ENCODE measurements around the gene CHTOP.
A peak's percentile ranks its signal among the peaks of the same experiment; 100 is the strongest.

CHTOP gene

DNA sequence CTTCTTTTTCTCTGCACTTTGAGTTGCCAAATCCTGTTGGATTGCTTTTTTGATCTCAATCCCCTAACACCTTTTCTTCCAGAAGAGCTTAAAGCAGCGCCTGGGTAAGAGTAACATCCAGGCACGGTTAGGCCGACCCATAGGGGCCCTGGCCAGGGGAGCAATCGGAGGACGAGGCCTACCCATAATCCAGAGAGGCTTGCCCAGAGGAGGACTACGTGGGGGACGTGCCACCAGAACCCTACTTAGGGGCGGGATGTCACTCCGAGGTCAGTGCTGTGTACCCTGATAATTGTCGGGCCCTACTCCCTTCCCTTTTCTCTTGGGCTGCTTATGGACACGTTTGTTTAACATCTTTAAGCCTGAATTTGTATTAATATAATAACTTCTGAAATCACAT lies 8.3 kb downstream of the CHTOP start:
- peaks cover 25 to 65% (median 34%) of the 10 kb centered on the region in 10 experiments for H3K4me1 ChIP-seq
- no peak overlapping the region for H3K27ac ChIP-seq
- H4K20me1 ChIP-seq = peaks cover 0 to 26% (median 8%) of the 10 kb centered on the region in 11 experiments; a peak in 8 of 22 replicates
- H3K36me3 ChIP-seq = peaks cover 90 to 100% (median 100%) of the 10 kb centered on the region in 11 experiments
- no peak overlapping the region for H3K4me2 ChIP-seq
- no peaks in the 10 kb centered on the region for H3K27me3 ChIP-seq
- H3K9me3 ChIP-seq (replicated peaks in 1 of 11) = no peaks in the 10 kb centered on the region
- peak overlapping the region in 1 of 11 experiments; percentile 4; a peak in 1 of 22 replicates for H3K9ac ChIP-seq
- no peak for TF ChIP-seq Cebpa-rat (IDR thresholded peaks at IDR 0.05)
- H3K4me3 ChIP-seq = no peak overlapping the region

GRCh38 chr1:153643100-153643499 lies 9.2 kb downstream of the CHTOP start:
- no peak overlapping the region for H3K9ac ChIP-seq
- H3K27ac ChIP-seq = no peak overlapping the region
- H3K36me3 ChIP-seq = peaks cover 80 to 97% (median 95%) of the 10 kb centered on the region in 11 experiments
- TF ChIP-seq Cebpa-rat (IDR thresholded peaks at IDR 0.05) = no peak
- no peaks in the 10 kb centered on the region for H3K27me3 ChIP-seq
- no peak overlapping the region for H3K4me3 ChIP-seq
- no peaks in the 10 kb centered on the region for H3K9me3 ChIP-seq (replicated peaks in 1 of 11)
- H4K20me1 ChIP-seq = peaks cover 0 to 26% (median 8%) of the 10 kb centered on the region in 11 experiments; a peak in 8 of 22 replicates
- peak overlapping the region in 3 of 11 experiments; percentile 6 to 86 (median 39); a peak in 3 of 22 replicates for H3K4me2 ChIP-seq
- peaks cover 30 to 71% (median 38%) of the 10 kb centered on the region in 10 experiments for H3K4me1 ChIP-seq

- Histone ChIP-seq H4K20me1 (peaks cover 0 to 26% (median 8%) of the 10 kb centered on the region in 11 experiments; a peak in 8 of 22 replicates), H3K27me3 (no peaks in the 10 kb centered on the region), H3K4me1 (peaks cover 34 to 75% (median 44%) of the 10 kb centered on the region in 10 experiments), H3K36me3 (peaks cover 73 to 90% (median 87%) of the 10 kb centered on the region in 11 experiments), H3K9me3 (replicated peaks in 1 of 11) (no peaks in the 10 kb centered on the region), H3K27ac (no peak overlapping the region), H3K4me3 (no peak overlapping the region), H3K9ac (no peak overlapping the region), H3K4me2 (peak overlapping the region in 3 of 11 experiments; percentile 6 to 86 (median 39); a peak in 3 of 22 replicates)
- no peak for TF ChIP-seq Cebpa-rat (IDR thresholded peaks at IDR 0.05)
Observed at GRCh38 chr1:153643816-153644215, 9.9 kb downstream of the CHTOP start.

DNA sequence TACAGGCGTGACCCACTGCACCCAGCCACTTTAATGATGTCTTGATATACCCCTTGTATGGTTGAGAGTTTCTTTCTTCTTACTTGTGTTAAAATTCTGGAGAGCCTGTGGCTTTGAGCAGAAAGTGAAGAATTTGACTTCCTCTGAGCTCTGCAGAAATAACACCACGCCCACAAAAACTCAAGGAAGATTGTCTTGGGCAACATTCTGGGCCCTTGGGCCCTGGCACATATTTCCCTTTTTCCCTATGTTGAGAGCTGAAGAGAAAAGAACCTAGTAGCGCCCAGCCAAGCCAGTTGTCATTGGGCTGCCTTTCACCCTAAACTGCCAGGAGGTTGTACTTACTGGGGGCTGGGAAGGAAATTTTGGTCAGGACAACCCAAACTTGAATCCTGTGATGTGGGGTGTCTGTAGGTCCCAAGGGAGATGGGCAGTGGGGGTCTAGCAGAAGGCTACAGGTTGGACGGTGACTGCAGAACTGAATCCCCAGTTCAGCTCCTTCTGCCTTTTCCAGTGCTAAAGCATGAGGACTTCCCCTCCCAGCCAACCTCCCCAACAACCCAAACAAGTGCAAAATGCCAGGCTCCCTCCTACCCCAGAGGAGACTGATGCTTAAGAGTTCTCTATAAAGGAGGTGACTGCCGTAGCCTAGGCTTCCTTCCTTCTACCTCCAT lies 12.9 kb downstream of the CHTOP start:
- H3K27ac ChIP-seq = peak overlapping the region; percentile 14 to 70 (median 47); a peak in 16 of 22 replicates
- H3K27me3 ChIP-seq = no peaks in the 10 kb centered on the region
- peaks cover 39 to 66% (median 50%) of the 10 kb centered on the region in 10 experiments for H3K4me1 ChIP-seq
- no peak overlapping the region; a peak in 2 of 22 replicates for H3K9ac ChIP-seq
- peak overlapping the region; percentile 11 to 88 (median 70); a peak in 21 of 22 replicates for H3K4me2 ChIP-seq
- H3K36me3 ChIP-seq = peaks cover 43 to 60% (median 58%) of the 10 kb centered on the region in 11 experiments
- TF ChIP-seq Cebpa-rat (IDR thresholded peaks at IDR 0.05) = no peak
- H3K9me3 ChIP-seq (replicated peaks in 1 of 11) = no peaks in the 10 kb centered on the region
- peak overlapping the region in 1 of 10 experiments; percentile 18; a peak in 1 of 20 replicates for H3K4me3 ChIP-seq
- peaks cover 0 to 16% (median 5%) of the 10 kb centered on the region in 11 experiments; a peak in 6 of 22 replicates for H4K20me1 ChIP-seq

DNA sequence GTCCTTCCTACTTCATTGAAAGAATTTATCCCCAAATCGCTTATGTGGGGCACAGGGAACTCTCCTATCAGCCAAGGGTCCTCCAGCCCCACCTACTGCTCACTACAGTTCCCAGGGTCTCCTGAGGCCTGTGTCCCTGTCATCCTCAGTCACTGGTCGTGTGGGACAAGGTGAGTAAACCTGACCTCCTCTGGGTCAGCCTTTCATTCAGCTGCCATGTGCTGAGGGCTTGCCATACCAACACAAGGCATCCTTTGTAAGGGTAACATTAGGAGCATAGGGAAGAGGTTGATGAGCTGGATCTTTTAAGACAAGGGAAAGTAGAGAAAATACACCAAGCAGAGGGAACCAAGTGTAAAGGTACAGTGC lies 13.5 kb downstream of the CHTOP start:
- H3K36me3 ChIP-seq = peaks cover 38 to 55% (median 52%) of the 10 kb centered on the region in 11 experiments
- no peak for TF ChIP-seq Cebpa-rat (IDR thresholded peaks at IDR 0.05)
- H3K27me3 ChIP-seq = no peaks in the 10 kb centered on the region
- peak overlapping the region in 9 of 11 experiments; percentile 11 to 88 (median 73); a peak in 13 of 22 replicates for H3K4me2 ChIP-seq
- H4K20me1 ChIP-seq = peaks cover 0 to 11% (median under 1%) of the 10 kb centered on the region in 11 experiments; a peak in 6 of 22 replicates
- peak overlapping the region; percentile 14 to 70 (median 47); a peak in 17 of 22 replicates for H3K27ac ChIP-seq
- peaks cover 37 to 65% (median 50%) of the 10 kb centered on the region in 10 experiments for H3K4me1 ChIP-seq
- H3K9ac ChIP-seq = no peak overlapping the region; a peak in 1 of 22 replicates
- no peak overlapping the region for H3K4me3 ChIP-seq
- no peaks in the 10 kb centered on the region for H3K9me3 ChIP-seq (replicated peaks in 1 of 11)

GRCh38 chr1:153648000-153648643 lies 14.3 kb downstream of the CHTOP start:
- H3K4me1 ChIP-seq = peaks cover 41 to 66% (median 54%) of the 10 kb centered on the region in 10 experiments
- H3K36me3 ChIP-seq = peaks cover 30 to 47% (median 44%) of the 10 kb centered on the region in 11 experiments
- peak overlapping the region in 8 of 11 experiments; percentile 28 to 70 (median 58); a peak in 13 of 22 replicates for H3K27ac ChIP-seq
- H4K20me1 ChIP-seq = peaks cover 0 to 10% (median 0%) of the 10 kb centered on the region in 11 experiments; a peak in 4 of 22 replicates
- TF ChIP-seq Cebpa-rat (IDR thresholded peaks at IDR 0.05) = peak in 1 of 11 experiments; percentile 11; a peak in 2 of 22 replicates
- H3K9ac ChIP-seq = peak overlapping the region in 3 of 11 experiments; percentile 20 to 42 (median 28); a peak in 4 of 22 replicates
- H3K27me3 ChIP-seq = no peaks in the 10 kb centered on the region
- H3K9me3 ChIP-seq (replicated peaks in 1 of 11) = no peaks in the 10 kb centered on the region
- H3K4me2 ChIP-seq = peak overlapping the region in 8 of 11 experiments; percentile 18 to 88 (median 52); a peak in 11 of 22 replicates
- H3K4me3 ChIP-seq = no peak overlapping the region

- Histone ChIP-seq H3K9me3 (replicated peaks in 1 of 11) (no peaks in the 10 kb centered on the region), H3K4me3 (no peak overlapping the region), H3K36me3 (peaks cover 18 to 35% (median 33%) of the 10 kb centered on the region in 11 experiments), H3K27me3 (no peaks in the 10 kb centered on the region), H3K9ac (peak overlapping the region in 2 of 11 experiments; percentile 1 to 3; a peak in 2 of 22 replicates), H4K20me1 (peaks cover 0 to 10% (median 0%) of the 10 kb centered on the region in 11 experiments; a peak in 3 of 22 replicates), H3K27ac (peak overlapping the region in 6 of 11 experiments; percentile 3 to 70 (median 56); a peak in 8 of 22 replicates), H3K4me1 (peaks cover 35 to 58% (median 49%) of the 10 kb centered on the region in 10 experiments), H3K4me2 (0 out of 22 replicates have a peak overlapping the region, but pooled peaks of 1 of the 11 experiments have one; percentile 5)
- TF ChIP-seq Cebpa-rat (IDR thresholded peaks at IDR 0.05) = no peak
Observed at GRCh38 chr1:153649137-153649862, 15.4 kb downstream of the CHTOP start.

- Histone ChIP-seq H3K4me2 (0 out of 22 replicates have a peak overlapping the region, but pooled peaks of 1 of the 11 experiments have one; percentile 5), H3K4me3 (no peak overlapping the region), H3K4me1 (peaks cover 35 to 55% (median 46%) of the 10 kb centered on the region in 10 experiments), H3K9ac (peak overlapping the region in 1 of 11 experiments; percentile 1; a peak in 1 of 22 replicates), H4K20me1 (peaks cover 0 to 9% (median 0%) of the 10 kb centered on the region in 11 experiments; a peak in 3 of 22 replicates), H3K27me3 (no peaks in the 10 kb centered on the region), H3K9me3 (replicated peaks in 1 of 11) (no peaks in the 10 kb centered on the region), H3K36me3 (peaks cover 13 to 30% (median 27%) of the 10 kb centered on the region in 11 experiments), H3K27ac (peak overlapping the region in 4 of 11 experiments; percentile 3 to 70 (median 27); a peak in 4 of 22 replicates)
- TF ChIP-seq Cebpa-rat (IDR thresholded peaks at IDR 0.05) = no peak
Observed at GRCh38 chr1:153649863-153650235, 16.0 kb downstream of the CHTOP start.

Measured in BLaER1 treated with 17β-estradiol and CSF1 and Interleukin-3, amounts not matched to agents 10 nM and 100 nM (cell line).